AG04450 (cell line): ENCODE data around the gene C4BPA. TPM values are rescaled to one million over a fixed set of nuclear protein-coding genes. Genes with fewer than 3 reads are reported as not detected.

ENCODE experiments used
- CTCF ChIA-PET: fragments of 300-600, 350-600 bp; formaldehyde crosslinking; extraction: SDS; loops from one replicate; lab custom pipeline; 2022; ENCODE audit warnings: antibody characterized with exemption, inconsistent platforms; lab: Charles Lee
- POLR2A ChIA-PET: fragments of 350-600 bp; formaldehyde crosslinking; extraction: SDS; loops from one replicate; lab custom pipeline; 2021; ENCODE audit warnings: antibody characterized with exemption, inconsistent platforms; lab: Yijun Ruan, JAX
- DNase-seq: peaks from one replicate; pipeline ENCODE4 v3.0.0-alpha.2; 2011; ENCODE audit warnings: low read depth, low spot score
- H3K27ac ChIP-seq: one replicate; pipeline ENCODE4 v1.5.1; 2012; ENCODE audit warnings: low read depth, low read length, control low read depth
- H3K27me3 ChIP-seq: one replicate; pipeline ENCODE4 v1.6.0; 2012; ENCODE audit warnings: low read length; ENCODE audit not compliant: control insufficient read depth, insufficient read depth
- H3K4me3 ChIP-seq: 2 replicates; pipeline ENCODE4 v1.5.1; 2011; ENCODE audit warnings: mild to moderate bottlenecking, low read depth, low read length, control low read depth
- H3K9me3 ChIP-seq: 2 replicates; pipeline ENCODE4 v1.5.1; 2012; ENCODE audit warnings: low read length; ENCODE audit not compliant: control insufficient read depth, insufficient read depth
- CTCF ChIP-seq: IDR thresholded peaks from 2 replicates; pipeline ENCODE4 v1.5.1; 2011; ENCODE audit warnings: low read depth, low read length, control low read depth, inconsistent platforms
- polyA minus RNA-seq: library from RNA; depleted of rRNA, polyadenylated mRNA; stranded (reverse); fragments of >200 nt; gene quantifications from 2 replicates; pipeline ENCODE4 v1.2.3, GENCODE V29; 2011; rRNA and poly(A)+ RNA removed
- polyA plus RNA-seq: library from polyadenylated mRNA; depleted of rRNA; stranded (reverse); fragments of >200 nt; gene quantifications from 2 replicates; pipeline ENCODE4 v1.2.3, GENCODE V29; 2011; rRNA removed

The C4BPA gene
- not detected in 2 replicates for polyA plus RNA-seq
- not detected in 2 replicates for polyA minus RNA-seq

GRCh38 chr1:207103892-207104373, at the start of gene C4BPA:
Gene C4BPA (plus strand): TSS chr1:207104233. CDS start chr1:207113026, 8,793 bp downstream.
- peaks cover 13% of the 10 kb centered on the region for H3K27me3 ChIP-seq
- POLR2A ChIA-PET = no interaction called here
- no peaks in the 10 kb centered on the region for H3K9me3 ChIP-seq
- no peak within 1 kb of the TSS for H3K27ac ChIP-seq
- no peak within 1 kb of the TSS for H3K4me3 ChIP-seq
- DNase-seq = no peak
- no peak for TF ChIP-seq CTCF
- CTCF ChIA-PET = interaction anchor here (1.1 kb wide), 2 partner anchors 19 to 25 kb away, joined by 3 to 4 read pairs; no protein-coding TSS in a partner anchor

GRCh38 chr1:207054491-207054890, 49.5 kb upstream of the C4BPA start:
- no peak for TF ChIP-seq CTCF
- POLR2A ChIA-PET = no interaction called here
- peaks cover 8% of the 10 kb centered on the region for H3K27me3 ChIP-seq
- H3K4me3 ChIP-seq = no peak overlapping the region
- no peak for DNase-seq
- CTCF ChIA-PET = interaction anchor here (1.3 kb wide), 1 partner anchor 423 kb away, joined by 3 read pairs; no protein-coding TSS in a partner anchor
- peaks cover 8% of the 10 kb centered on the region; the same call in 1 of the 2 replicates for H3K9me3 ChIP-seq
- H3K27ac ChIP-seq = no peak overlapping the region

GRCh38 chr1:207055386-207056001, 48.5 kb upstream of the C4BPA start:
- no peak for DNase-seq
- Histone ChIP-seq H3K27ac (no peak overlapping the region), H3K4me3 (no peak overlapping the region), H3K9me3 (peaks cover 8% of the 10 kb centered on the region; the same call in 1 of the 2 replicates), H3K27me3 (peaks cover 8% of the 10 kb centered on the region)
- ChIA-PET CTCF (interaction anchor here (1.3 kb wide), 1 partner anchor 424 kb away, joined by 3 read pairs; no protein-coding TSS in a partner anchor), POLR2A (no interaction called here)
- no peak for TF ChIP-seq CTCF

- no peak for TF ChIP-seq CTCF
- Histone ChIP-seq H3K27me3 (peaks cover 8% of the 10 kb centered on the region), H3K4me3 (no peak overlapping the region), H3K27ac (no peak overlapping the region), H3K9me3 (peaks cover 5% of the 10 kb centered on the region; the same call in 1 of the 2 replicates)
- no peak for DNase-seq
- ChIA-PET CTCF (no interaction called here), POLR2A (no interaction called here)
Observed at GRCh38 chr1:207056673-207057072, 47.4 kb upstream of the C4BPA start.

GRCh38 chr1:207058252-207058651, 45.8 kb upstream of the C4BPA start:
- no peak for DNase-seq
- no peak overlapping the region for H3K4me3 ChIP-seq
- peaks cover 1% of the 10 kb centered on the region; the same call in 1 of the 2 replicates for H3K9me3 ChIP-seq
- peaks cover 5% of the 10 kb centered on the region for H3K27me3 ChIP-seq
- TF ChIP-seq CTCF = no peak
- no peak overlapping the region for H3K27ac ChIP-seq
- CTCF ChIA-PET = interaction anchor here (1.4 kb wide), 1 partner anchor 8 kb away, joined by 8 read pairs; no protein-coding TSS in a partner anchor
- POLR2A ChIA-PET = no interaction called here
